ENCODE measurements around the gene SUN3.
"Not testable (repeated sequence)": the region's sequence is repeated elsewhere in the genome, so short reads cannot be mapped to it uniquely, and the experiment has no call there.

Gene SUN3

GRCh38 chr7:48025624-48026023, 3.3 kb downstream of the SUN3 start:
- no peak for DNase-seq

DNA sequence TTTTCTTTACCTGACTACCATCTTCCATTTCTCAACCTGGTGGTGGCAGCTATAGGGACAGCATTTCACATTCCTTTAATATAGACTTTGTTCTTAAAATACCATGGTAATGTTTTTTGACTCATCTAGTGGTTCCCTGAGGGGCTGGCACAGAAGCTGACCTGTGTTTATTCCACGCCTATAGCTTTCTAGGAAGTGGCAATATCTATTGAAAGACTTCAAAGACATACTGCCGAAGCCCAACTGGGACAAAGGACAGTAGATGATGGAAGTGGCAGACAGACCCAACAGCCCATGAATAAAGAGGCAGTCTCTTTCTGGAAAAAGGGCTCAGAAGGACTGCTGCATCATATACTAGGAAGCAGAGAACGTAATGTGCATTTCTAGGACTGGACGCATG, 11.2 kb downstream of the SUN3 start:
- DNase-seq = no peak

DNA sequence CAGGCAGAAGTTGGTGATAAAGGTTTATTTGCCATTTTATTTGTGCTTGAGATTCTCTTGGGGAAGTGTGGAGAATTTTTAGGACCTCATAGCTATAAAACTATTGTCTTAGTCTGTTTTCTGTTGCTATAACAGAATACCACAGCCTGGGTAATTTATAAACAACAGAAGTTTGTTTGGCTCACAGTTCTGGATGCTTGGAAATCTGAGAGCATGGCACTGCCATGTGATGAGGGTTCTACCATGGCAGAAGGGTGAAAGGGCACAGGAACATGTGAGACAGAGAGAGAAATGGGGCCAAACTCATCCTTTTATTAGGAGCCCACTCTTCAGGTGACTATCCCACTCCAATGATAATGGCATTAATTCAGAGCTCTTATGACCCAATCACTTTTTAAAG, 12.3 kb downstream of the SUN3 start:
- no peak for DNase-seq

DNA sequence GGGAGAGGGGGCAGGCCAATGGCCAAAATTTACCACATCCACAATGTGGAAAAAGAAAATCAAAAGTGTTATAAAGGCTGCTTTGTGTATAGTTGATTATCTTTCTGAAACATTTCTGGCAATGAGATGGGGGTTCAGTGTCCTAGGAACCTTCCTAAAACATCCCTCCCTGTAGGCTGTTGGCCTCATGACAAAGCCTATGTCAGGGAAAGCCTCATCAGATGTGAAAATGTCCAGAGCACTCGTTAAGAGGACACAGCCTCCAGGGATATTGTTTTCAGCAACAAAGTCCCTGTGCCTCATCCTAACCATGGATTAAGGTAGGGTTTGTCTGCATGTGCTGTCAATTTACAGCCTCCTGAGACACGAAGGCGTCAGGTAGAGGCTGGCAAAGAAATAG, 17.0 kb downstream of the SUN3 start:
- DNase-seq = no peak

GRCh38 chr7:48011323-48011722, 17.6 kb downstream of the SUN3 start:
- DNase-seq = peak; percentile 64

DNA sequence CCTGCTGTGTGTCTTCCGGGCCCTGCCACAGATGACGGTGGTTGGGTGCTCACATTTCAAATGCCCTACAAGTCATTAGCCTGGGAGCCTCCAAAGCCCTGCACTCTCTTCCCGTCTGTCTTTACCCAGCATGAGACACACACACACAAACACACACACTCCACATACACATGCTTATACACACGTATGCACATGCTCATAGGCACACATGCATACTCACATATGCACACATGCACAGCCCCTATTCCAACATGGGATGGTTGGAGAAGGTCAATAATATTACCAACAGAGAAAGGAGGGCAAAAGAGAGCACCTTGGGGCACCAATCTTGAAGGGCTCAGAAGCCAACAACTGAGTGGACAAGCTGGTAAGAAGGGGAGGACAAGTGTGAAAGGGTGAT, 19.0 kb downstream of the SUN3 start:
- DNase-seq = no peak

DNA sequence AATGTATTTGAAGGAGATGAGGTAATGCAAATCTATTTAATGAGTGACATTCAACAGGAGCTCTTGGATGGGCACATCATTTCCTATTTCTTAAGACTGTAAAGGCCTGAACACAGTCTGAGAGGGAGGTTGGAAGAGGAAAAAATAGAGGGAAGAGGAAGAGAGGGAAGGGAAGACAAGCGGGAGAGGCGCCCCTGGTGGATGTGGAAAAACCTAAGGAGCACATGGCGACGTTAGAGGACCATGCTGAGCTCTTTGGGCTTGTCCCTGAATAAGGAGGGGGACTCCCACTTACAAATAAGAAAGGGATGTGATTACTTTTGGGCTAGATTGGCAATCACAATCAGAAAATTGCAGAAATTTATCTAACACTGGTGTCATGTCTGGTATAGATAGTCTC, 19.6 kb downstream of the SUN3 start:
- no peak for DNase-seq

DNA sequence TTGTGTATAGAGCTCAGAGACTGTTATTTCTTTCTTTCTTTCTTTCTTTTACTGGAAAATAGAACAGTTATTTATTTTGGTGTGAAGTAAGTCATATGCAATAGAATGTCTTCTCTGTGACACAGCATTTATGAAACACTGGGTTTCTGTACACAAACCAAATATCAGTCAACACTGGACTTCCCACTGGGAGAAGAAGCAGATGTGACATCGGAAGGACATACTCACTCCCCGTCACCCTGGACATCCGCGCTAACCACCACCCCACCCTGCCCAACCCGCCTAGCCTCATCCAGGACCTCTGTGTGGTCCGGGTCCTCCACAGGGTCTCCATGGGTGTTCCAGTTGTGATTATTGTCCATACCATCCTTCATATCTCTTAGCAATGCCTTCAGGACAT, 22.0 kb downstream of the SUN3 start:
- DNase-seq = no peak

DNA sequence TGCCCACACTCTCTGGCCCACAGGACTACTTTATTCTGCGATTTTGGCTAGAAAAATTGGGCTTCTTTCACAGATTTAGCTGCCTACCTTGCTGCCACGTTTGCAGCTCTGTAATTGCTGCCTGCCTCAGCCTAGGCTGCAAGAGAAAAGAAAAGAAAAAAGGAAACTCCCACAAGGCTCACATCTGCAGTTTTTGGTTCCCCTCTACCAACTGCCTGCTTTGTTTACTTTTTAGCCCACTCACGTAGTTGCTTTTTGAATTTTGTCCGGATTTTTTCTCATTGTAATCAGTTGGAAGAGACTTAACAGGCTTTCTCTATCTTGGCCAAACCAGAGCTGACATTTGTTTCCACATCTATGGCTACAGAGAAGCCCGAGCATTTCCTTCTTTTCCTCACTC, 24.3 kb downstream of the SUN3 start:
- no peak for DNase-seq

- no peak for DNase-seq
Observed at GRCh38 chr7:48004032-48004431, 24.9 kb downstream of the SUN3 start.

DNA sequence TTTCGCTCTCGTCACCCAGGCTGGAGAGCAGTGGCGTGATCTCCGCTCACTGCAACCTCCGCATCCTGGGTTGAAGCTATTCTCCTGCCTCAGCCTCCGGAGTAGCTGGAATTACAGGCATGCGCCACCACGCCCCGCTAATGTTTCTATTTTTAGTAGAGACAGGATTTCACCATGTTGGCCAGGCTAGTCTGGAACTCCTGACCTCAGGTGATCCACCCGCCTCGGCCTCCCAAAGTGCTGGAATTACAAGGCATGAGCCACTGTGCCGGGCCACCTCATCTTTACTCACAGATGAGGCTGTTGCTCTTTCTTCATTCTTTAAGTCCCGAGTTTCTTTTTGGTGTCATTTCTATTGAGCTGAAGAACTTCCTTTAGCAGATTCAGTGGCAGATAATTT, 28.7 kb downstream of the SUN3 start:
- DNase-seq = not testable (repeated sequence)

DNA sequence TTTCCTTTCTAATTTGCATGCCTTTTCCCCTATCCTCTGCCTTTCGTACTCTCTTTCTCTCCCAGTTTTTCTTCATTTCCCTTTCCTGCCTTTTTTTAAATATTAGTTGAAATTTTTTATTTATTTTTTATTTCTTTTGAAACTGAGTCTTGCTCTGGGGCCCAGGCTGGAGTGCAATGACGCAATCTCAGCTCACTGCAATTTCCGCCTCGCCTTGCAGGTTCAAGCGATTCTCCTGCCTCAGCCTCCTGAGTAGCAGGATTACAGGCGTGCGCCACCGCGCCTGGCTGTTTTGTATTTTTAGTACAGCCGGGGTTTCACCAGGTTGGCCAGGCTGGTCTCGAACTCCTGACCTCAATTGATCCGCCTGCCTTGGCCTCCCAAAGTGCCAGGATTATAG, 29.5 kb downstream of the SUN3 start:
- no peak for DNase-seq

GRCh38 chr7:47992446-47992845, 36.5 kb downstream of the SUN3 start:
- no peak for DNase-seq

DNA sequence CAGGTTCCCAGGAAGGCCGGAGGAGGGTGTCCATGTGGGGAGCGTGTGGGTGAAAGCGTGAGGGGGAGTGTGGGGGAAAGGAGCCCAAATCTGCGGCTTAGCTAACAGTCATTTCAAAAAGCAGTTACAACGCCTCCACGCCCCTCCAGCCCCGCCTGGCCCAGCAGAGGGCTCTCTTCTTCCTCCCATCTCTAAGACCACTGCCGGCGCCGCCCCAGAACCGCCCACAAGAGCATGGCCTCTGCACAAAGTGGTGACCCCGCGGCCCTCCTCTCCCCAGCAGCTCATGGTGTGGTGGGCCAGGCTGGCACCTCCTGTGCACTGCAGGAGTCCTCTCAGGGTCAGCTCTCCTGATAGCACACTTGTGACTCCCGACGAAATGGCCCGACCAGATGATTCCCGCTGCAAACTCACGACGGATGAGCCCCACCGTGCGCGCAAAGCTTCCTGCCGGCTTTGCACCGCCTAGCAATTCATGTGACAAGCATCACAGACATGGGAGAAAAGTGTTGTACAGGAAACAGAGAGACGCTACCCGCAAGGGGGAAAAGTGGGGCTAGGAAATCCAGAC, 37.1 kb downstream of the SUN3 start:
- DNase-seq = peak; percentile 90

DNA sequence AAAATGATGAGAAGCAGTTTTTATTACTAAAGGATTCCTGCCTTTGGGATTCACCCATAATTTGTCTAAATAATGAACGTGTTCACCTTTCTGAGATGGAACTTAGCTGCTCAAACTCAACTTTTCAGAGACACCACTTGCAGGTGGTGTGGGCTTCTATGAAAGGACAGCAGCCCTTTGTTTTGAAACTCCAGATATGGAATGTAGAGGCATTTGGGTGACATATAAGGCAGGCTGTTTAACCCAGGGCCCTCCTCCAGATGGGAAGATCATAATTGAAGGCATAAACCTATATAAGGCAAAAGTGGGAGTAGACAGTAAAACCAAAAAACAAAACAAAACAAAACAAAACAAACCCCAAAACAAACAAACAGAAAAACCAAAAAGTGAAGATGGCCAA, 37.6 kb downstream of the SUN3 start:
- DNase-seq = no peak

GRCh38 chr7:47990592-47990991, 38.3 kb downstream of the SUN3 start:
- DNase-seq = no peak

- not testable (repeated sequence) for DNase-seq
Observed at GRCh38 chr7:47989607-47990400, 39.1 kb downstream of the SUN3 start.

GRCh38 chr7:47988496-47989386, 40.2 kb downstream of the SUN3 start:
- DNase-seq = peak; percentile 20

GRCh38 chr7:47982610-47983009, 46.3 kb downstream of the SUN3 start:
- DNase-seq = no peak

GRCh38 chr7:47980648-47981047, 48.3 kb downstream of the SUN3 start:
- DNase-seq = not testable (repeated sequence)

- no peak for DNase-seq
Observed at GRCh38 chr7:47979832-47980181, 49.1 kb downstream of the SUN3 start.

- peak; percentile 94 for DNase-seq
Observed at GRCh38 chr7:47979145-47979831, 49.6 kb downstream of the SUN3 start, which contains the start of gene HUS1. HUS1 (minus strand) TSS chr7:47979615; CDS start chr7:47979519, 96 bp downstream.

DNA sequence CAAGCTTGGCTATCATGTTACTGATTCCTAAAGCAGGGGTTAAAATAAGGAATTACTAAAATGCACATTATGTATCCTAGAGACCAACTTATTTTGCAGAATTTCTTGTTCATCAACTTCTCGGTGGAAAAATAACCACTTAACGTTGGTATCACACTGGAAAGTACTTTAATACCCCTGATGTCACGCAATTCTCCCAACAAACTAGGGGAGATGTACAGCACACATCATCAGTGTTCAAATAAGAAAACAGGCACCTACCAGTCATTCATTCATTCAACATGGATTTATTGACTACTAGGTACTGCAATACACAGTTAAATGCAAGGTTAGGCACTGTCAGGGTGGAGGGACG, 50.1 kb downstream of the SUN3 start:
- DNase-seq = no peak

Measured in MV-4-11 (cell line).